Sigmoid colon (tissue), 7 donors: ENCODE measurements around the gene SCP2D1. TPM values are rescaled to one million over a fixed set of nuclear protein-coding genes. Genes with fewer than 3 reads are reported as not detected.

Source experiments
- DNase-seq: peaks from one replicate; pipeline ENCODE4 v3.0.0-alpha.2; 2019
- H3K27ac ChIP-seq, 4 donors: fragments of 200-600 bp; sonication (generic); one replicate each; pipeline ENCODE4 v1.5.1; 2016 to 2019; ENCODE audit warnings: mild to moderate bottlenecking in 1 of 4
- H3K27me3 ChIP-seq, 3 donors: fragments of 200-600 bp; sonication (generic); one replicate each; pipeline ENCODE4 v1.5.1; 2019; ENCODE audit warnings: mild to moderate bottlenecking in 1 of 3
- H3K36me3 ChIP-seq, 4 donors: fragments of 200-600 bp; sonication (generic); one replicate each; pipeline ENCODE4 v1.5.1; 2016 to 2019
- H3K4me1 ChIP-seq, 4 donors: fragments of 200-600 bp; sonication (generic); one replicate each; pipeline ENCODE4 v1.5.1; 2017 to 2019
- H3K4me3 ChIP-seq, 4 donors: fragments of 200-600 bp; sonication (generic); one replicate each; pipeline ENCODE4 v1.5.1; 2017 to 2019; ENCODE audit warnings: mild to moderate bottlenecking in 2 of 4, moderate library complexity in 1 of 4
- H3K9me3 ChIP-seq, 4 donors: fragments of 200-600 bp in 3 of 4; sonication (generic) in 3 of 4; one replicate each; pipeline versions ENCODE4 v1.5.1 to v1.6.1; 2013 to 2019
- EP300 ChIP-seq, 4 donors: sonication (generic); formaldehyde crosslinking; IDR thresholded peaks; one replicate each; pipeline ENCODE4 v1.6.1; 2017; ENCODE audit warnings: antibody characterized with exemption in 4 of 4
- POLR2A ChIP-seq, 2 donors: fragments of 450-650 bp; IDR thresholded peaks; one replicate each; pipeline ENCODE4 v1.6.1; 2016; ENCODE audit warnings: antibody characterized with exemption in 2 of 2, mild to moderate bottlenecking in 2 of 2, moderate library complexity in 2 of 2
- POLR2AphosphoS5 ChIP-seq, 4 donors: sonication (generic); formaldehyde crosslinking; IDR thresholded peaks; one replicate each; pipeline ENCODE4 v1.6.1; 2017; ENCODE audit warnings: antibody characterized with exemption in 4 of 4
- WGBS, 2 donors: extraction: QIAGEN DNeasy Blood & Tissue Kit; methylation state at CpG; one replicate each; pipeline ENCODE4 v1.1.7; 2013; 5-methylcytosine and 5-hydroxymethylcytosine counted together
- intact Hi-C: fragments of 100-400 bp; cut with DNase I; formaldehyde crosslinking; loops from one replicate; pipeline ENCODE4 v1.15.1; 2023
- polyA plus RNA-seq, 3 donors: library from polyadenylated mRNA; stranded (reverse); fragments of 200-250 nt; gene quantifications; one replicate each; pipeline ENCODE4 v1.2.3, GENCODE V29; 2013
- total RNA-seq, 4 donors: library from RNA; depleted of rRNA; stranded (reverse); fragments of >200 nt; gene quantifications; one replicate each; pipeline ENCODE4 v1.1.0, GENCODE V29; 2016
- TF ChIP-seq, protein P1 (sequence below), 4 experiments: fragments of 450-650 bp in 3 of 4; fragments of 200-600 bp in 1 of 4; IDR thresholded peaks; one replicate each; pipeline ENCODE4 v1.5.1; 2016 to 2019; ENCODE audit warnings: antibody characterized with exemption in 4 of 4, mild to moderate bottlenecking in 3 of 4, moderate library complexity in 2 of 4
- donor health status: healthy with polysubstance abuse.
- donor health status: Bipolar disorder and iron deficiency.
- donor health status: healthy.

The SCP2D1 gene
- total and polyA plus RNA-seq, 7 donors, result 0.99 TPM; not detected in 6

DNA sequence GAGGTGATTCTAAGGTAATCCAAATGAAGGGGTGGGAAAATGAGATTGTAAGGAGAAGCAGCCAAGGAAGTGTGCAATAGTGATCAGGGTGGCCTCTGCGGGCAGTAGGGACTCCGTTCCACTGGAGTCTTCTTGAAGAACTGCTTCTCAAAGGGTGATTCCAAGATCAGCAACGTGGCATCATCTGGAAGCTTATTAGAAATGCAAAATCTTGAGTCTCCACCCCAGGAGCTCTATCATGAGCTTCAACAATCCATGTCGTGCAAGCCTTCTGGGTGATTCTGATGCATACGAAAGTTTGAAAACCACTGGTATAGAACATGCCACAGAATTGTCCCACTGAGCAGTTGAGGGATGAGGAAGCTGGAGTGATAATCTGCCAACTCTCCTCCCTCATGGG lies 31.4 kb downstream of the SCP2D1 start:
- Histone ChIP-seq H3K27ac (no peak overlapping the region), H3K4me3 (no peak overlapping the region), H3K27me3 (no peaks in the 10 kb centered on the region), H3K4me1 (no peaks in the 10 kb centered on the region), H3K9me3 (no peaks in the 10 kb centered on the region), H3K36me3 (no peaks in the 10 kb centered on the region)
- TF ChIP-seq, protein P1, sequence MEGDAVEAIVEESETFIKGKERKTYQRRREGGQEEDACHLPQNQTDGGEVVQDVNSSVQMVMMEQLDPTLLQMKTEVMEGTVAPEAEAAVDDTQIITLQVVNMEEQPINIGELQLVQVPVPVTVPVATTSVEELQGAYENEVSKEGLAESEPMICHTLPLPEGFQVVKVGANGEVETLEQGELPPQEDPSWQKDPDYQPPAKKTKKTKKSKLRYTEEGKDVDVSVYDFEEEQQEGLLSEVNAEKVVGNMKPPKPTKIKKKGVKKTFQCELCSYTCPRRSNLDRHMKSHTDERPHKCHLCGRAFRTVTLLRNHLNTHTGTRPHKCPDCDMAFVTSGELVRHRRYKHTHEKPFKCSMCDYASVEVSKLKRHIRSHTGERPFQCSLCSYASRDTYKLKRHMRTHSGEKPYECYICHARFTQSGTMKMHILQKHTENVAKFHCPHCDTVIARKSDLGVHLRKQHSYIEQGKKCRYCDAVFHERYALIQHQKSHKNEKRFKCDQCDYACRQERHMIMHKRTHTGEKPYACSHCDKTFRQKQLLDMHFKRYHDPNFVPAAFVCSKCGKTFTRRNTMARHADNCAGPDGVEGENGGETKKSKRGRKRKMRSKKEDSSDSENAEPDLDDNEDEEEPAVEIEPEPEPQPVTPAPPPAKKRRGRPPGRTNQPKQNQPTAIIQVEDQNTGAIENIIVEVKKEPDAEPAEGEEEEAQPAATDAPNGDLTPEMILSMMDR (IDR thresholded peaks at IDR 0.05), result no peak
- TF ChIP-seq POLR2AphosphoS5 (IDR thresholded peaks at IDR 0.05) (no peak), EP300 (IDR thresholded peaks at IDR 0.05) (no peak), POLR2A (IDR thresholded peaks at IDR 0.05) (no peak)
- WGBS, 2 donors, result 63 to 69% methylated on average over 5 of the region's 5 CpGs
- no peak for DNase-seq
- intact Hi-C loops, result no loop called here

DNA sequence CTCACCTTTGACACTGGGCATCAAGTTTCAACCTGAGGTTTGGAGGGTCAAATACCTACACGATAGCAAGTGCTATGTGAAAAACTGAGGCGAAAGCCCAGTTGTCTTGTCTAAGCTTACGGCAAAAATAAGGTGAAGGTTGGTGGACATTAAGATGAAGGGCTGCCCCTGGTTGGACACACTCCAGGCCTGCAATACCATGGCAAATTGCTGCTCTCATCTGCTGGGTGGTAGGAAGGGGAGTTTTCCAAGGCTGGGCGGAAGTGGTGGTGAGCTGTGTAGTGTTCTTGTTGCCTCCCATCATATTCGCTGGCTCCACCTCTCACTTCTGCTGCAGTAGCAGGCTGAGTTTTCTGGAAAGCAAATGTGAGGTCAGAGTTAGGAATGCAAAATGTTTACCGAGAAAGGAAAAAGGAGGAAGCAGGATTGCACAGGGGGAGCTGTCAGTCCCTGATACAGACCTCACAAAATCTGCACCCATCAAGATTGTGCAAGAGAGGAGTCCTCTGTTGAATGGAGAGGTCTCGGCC lies 33.7 kb downstream of the SCP2D1 start:
- intact Hi-C loops, result no loop called here
- DNase-seq, result no peak
- H3K36me3 ChIP-seq, result no peaks in the 10 kb centered on the region
- H3K9me3 ChIP-seq, result no peaks in the 10 kb centered on the region
- TF ChIP-seq, protein P1 (IDR thresholded peaks at IDR 0.05), result no peak
- TF ChIP-seq EP300 (IDR thresholded peaks at IDR 0.05), result no peak
- no peak for TF ChIP-seq POLR2AphosphoS5 (IDR thresholded peaks at IDR 0.05)
- no peak for TF ChIP-seq POLR2A (IDR thresholded peaks at IDR 0.05)
- H3K27me3 ChIP-seq, result no peaks in the 10 kb centered on the region
- no peak overlapping the region for H3K27ac ChIP-seq
- no peak overlapping the region for H3K4me3 ChIP-seq
- no peaks in the 10 kb centered on the region for H3K4me1 ChIP-seq
- 80 to 81% methylated on average over 7 of the region's 7 CpGs for WGBS, 2 donors

DNA sequence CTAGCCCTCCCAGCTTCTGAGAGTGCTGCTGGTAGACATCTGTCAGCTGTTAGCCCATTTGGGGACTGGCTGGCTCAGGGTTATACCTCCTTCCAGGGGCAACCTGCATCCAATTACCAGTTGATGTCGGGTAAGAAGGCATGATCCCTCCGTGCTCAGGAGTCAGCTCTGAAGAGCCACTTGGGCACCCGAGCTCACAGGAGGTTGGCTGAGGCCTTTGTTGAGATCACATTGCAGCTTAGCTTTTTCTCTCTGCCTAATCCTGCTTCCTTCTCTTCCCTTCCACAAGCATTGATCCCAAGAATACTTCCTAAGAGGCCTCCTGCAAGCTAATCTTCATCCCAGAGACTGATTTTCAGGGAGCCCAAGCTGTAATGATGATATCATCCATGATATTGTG lies 35.5 kb downstream of the SCP2D1 start:
- intact Hi-C loops, result no loop called here
- 80 to 81% methylated on average over 3 of the region's 3 CpGs for WGBS, 2 donors
- TF ChIP-seq POLR2A (IDR thresholded peaks at IDR 0.05) (no peak), EP300 (IDR thresholded peaks at IDR 0.05) (no peak), POLR2AphosphoS5 (IDR thresholded peaks at IDR 0.05) (no peak)
- TF ChIP-seq, protein P1 (IDR thresholded peaks at IDR 0.05), result no peak
- no peak for DNase-seq
- Histone ChIP-seq H3K27me3 (no peaks in the 10 kb centered on the region), H3K36me3 (no peaks in the 10 kb centered on the region), H3K27ac (no peak overlapping the region), H3K9me3 (no peaks in the 10 kb centered on the region), H3K4me1 (no peaks in the 10 kb centered on the region), H3K4me3 (no peak overlapping the region)

GRCh38 chr20:18851629-18852028 lies 38.0 kb downstream of the SCP2D1 start:
- Histone ChIP-seq H3K36me3 (no peaks in the 10 kb centered on the region), H3K27ac (no peak overlapping the region), H3K9me3 (no peaks in the 10 kb centered on the region), H3K27me3 (no peaks in the 10 kb centered on the region), H3K4me1 (no peaks in the 10 kb centered on the region), H3K4me3 (no peak overlapping the region)
- TF ChIP-seq POLR2AphosphoS5 (IDR thresholded peaks at IDR 0.05) (no peak), EP300 (IDR thresholded peaks at IDR 0.05) (no peak), POLR2A (IDR thresholded peaks at IDR 0.05) (no peak)
- TF ChIP-seq, protein P1 (IDR thresholded peaks at IDR 0.05), result no peak
- intact Hi-C loops, result no loop called here
- no peak for DNase-seq

DNA sequence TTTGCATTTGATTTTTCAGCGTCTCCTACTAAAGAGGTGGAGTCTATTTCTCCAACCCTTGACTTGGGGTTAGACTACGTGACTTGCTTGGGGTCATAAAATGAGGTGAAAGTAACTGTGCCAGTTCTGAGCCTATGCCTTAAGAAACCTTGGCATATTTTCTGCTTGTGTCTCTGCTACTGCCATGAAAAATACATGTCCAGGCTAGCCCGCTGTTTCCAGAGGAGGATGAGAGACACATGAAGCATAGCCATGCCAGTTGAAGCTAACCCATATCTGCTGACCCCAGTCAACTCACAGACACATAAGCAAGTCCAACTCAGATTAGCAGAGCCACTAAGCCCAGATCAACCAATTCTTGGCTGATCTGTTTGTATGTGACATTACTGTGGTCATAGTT lies 38.7 kb downstream of the SCP2D1 start:
- H3K36me3 ChIP-seq, result no peaks in the 10 kb centered on the region
- no peak for DNase-seq
- H3K4me1 ChIP-seq, result no peaks in the 10 kb centered on the region
- H3K4me3 ChIP-seq, result no peak overlapping the region
- intact Hi-C loops, result no loop called here
- WGBS, 2 donors, result 81 to 92% methylated on average over 3 of the region's 3 CpGs
- no peaks in the 10 kb centered on the region for H3K9me3 ChIP-seq
- H3K27me3 ChIP-seq, result no peaks in the 10 kb centered on the region
- H3K27ac ChIP-seq, result no peak overlapping the region
- no peak for TF ChIP-seq EP300 (IDR thresholded peaks at IDR 0.05)
- TF ChIP-seq POLR2A (IDR thresholded peaks at IDR 0.05), result no peak
- TF ChIP-seq, protein P1 (IDR thresholded peaks at IDR 0.05), result no peak
- no peak for TF ChIP-seq POLR2AphosphoS5 (IDR thresholded peaks at IDR 0.05)
